Activated T-cell treated with anti-CD3 and anti-CD28 coated beads for 1 hour (primary cell): ENCODE results near the gene ADGRF3.
"Not testable (repeated sequence)": the region's sequence is repeated elsewhere in the genome, so short reads cannot be mapped to it uniquely, and the experiment has no call there.

ENCODE experiments used
- DNase-seq: peaks from one replicate; pipeline ENCODE4 v3.0.0-alpha.2; 2020; ENCODE audit warnings: low read depth

The ADGRF3 gene

DNA sequence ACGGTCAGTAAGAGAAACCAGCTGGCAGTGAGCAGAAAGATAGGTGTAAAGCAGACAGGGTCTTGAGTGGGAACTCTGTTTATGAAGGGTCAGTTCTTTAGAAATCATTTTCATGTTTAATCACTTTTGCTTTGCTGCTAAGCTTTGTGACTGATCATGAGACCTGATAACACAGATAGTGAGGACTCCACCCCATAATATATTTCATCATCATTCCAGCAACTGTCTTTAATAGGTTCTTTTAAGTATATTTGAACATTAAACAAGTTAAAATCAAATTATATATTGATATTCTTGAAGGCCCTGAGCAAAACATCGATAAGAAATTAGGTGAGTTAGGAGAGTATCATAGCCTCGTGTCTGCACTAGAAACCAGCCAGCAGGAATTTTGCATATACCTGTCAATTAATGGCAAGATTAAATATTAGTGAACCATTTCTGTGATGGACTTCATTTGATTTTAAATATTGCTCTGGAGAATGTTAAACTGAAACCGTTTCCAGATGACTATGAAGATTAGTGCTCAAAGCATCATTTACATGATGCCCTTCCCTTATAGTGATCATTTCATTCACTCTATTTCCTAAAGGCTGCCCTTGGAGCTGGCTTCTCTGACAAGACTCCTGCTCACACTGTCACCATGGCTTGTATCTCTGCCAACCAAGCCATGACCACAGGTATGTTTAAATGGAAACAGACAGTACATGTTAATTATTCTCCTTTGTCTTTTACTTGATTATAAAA lies 69.9 kb downstream of the ADGRF3 start:
- no peak for DNase-seq

GRCh38 chr2:26274058-26274613 lies 72.5 kb downstream of the ADGRF3 start:
- no peak for DNase-seq

GRCh38 chr2:26273501-26273900 lies 73.1 kb downstream of the ADGRF3 start:
- no peak for DNase-seq

- no peak for DNase-seq
These were observed 76.2 kb downstream of the ADGRF3 start for GRCh38 chr2:26270373-26270772.

- no peak for DNase-seq
These were observed 76.9 kb downstream of the ADGRF3 start for GRCh38 chr2:26269571-26270158.

- DNase-seq, result not testable (repeated sequence)
These were observed 77.8 kb downstream of the ADGRF3 start for GRCh38 chr2:26268670-26269385.

DNA sequence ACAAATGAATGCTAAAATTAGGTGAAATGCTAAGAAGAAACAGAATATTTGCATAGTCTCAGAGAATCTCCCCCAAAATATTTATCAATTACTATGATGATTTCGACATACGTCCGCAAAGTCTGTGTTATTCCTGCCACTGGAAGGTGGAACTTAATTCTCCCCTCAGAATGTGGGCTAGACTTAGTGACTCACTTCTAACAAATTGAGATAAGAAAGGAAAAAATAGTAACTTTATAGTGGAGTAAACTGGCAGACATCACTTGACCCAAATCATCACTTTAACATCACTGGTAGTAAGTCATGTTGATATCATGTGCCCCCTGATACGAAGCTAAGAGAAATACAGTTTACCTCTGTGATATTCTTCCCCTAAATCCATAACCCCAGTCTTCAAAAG lies 78.4 kb downstream of the ADGRF3 start:
- DNase-seq, result no peak

GRCh38 chr2:26258836-26259235 lies 87.8 kb downstream of the ADGRF3 start:
- DNase-seq, result not testable (repeated sequence)
